ENCODE measurements around the gene TTLL3. TPM values are rescaled to one million over a fixed set of nuclear protein-coding genes. Genes with fewer than 3 reads are reported as not detected.

TTLL3 gene
- total RNA-seq, 1 experiment from 2014 or later, result 15.7 TPM

GRCh38 chr3:9794400-9794799 is 15.7 kb upstream of the TTLL3 start:
- Histone ChIP-seq H3K4me3 (ENCODE audit: low read depth in 2 of 2, low read length in 2 of 2) (no peak overlapping the region), H3K4me1 (ENCODE audit: control insufficient read depth, insufficient read depth, low read length) (peaks cover 7% of the 10 kb centered on the region), H3K36me3 (ENCODE audit: control insufficient read depth, insufficient read depth, low read length) (peaks cover 9% of the 10 kb centered on the region), H3K9me3 (ENCODE audit: control insufficient read depth, insufficient read depth, low read depth, low read length) (no peaks in the 10 kb centered on the region), H3K27me3 (ENCODE audit: control insufficient read depth, insufficient read depth, low read length) (no peaks in the 10 kb centered on the region), H3K27ac (ENCODE audit: low read length) (no peak overlapping the region)
- no peak for TF ChIP-seq TCF7L2 (IDR thresholded peaks at IDR 0.05; ENCODE audit: low read depth, low read length)
- TF ChIP-seq, protein P1, sequence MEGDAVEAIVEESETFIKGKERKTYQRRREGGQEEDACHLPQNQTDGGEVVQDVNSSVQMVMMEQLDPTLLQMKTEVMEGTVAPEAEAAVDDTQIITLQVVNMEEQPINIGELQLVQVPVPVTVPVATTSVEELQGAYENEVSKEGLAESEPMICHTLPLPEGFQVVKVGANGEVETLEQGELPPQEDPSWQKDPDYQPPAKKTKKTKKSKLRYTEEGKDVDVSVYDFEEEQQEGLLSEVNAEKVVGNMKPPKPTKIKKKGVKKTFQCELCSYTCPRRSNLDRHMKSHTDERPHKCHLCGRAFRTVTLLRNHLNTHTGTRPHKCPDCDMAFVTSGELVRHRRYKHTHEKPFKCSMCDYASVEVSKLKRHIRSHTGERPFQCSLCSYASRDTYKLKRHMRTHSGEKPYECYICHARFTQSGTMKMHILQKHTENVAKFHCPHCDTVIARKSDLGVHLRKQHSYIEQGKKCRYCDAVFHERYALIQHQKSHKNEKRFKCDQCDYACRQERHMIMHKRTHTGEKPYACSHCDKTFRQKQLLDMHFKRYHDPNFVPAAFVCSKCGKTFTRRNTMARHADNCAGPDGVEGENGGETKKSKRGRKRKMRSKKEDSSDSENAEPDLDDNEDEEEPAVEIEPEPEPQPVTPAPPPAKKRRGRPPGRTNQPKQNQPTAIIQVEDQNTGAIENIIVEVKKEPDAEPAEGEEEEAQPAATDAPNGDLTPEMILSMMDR (IDR thresholded peaks at IDR 0.05), result no peak
- CTCF ChIA-PET, result no interaction called here
- BruUV-seq (replicated peaks), result no TSS peak
- in situ Hi-C loops (cut with HindIII; ENCODE audit: low pct_unique_long_range_greater_than_20kb, low sequenced_read_pairs), result no loop called here
- intact Hi-C loops (cut with micrococcal nuclease; ENCODE audit: unreplicated experiment), result no loop called here
- POLR2A ChIA-PET, result no interaction called here
- DNase-seq (ENCODE audit: low read depth, low spot score), result no peak
- ATAC-seq, result no peak

DNA sequence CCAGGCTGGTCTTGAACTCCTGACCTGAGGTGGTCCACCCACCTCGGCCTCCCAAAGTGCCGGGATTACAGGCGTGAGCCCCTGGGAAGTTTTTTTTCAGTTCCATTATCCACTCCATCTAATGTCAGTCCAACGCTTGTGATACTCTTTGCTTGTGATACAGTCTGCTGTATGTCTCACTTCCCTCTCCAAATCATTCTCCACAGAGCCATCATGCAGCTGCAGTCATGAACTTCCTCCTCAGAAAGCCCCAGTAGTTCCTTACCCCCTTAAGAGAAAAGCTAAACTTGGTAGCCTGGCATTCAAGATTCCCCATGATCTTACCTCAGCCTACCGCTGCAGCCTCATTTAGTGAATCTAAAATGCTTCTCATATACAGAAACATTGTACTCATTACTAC is 14.9 kb upstream of the TTLL3 start:
- intact Hi-C loops (cut with micrococcal nuclease; ENCODE audit: unreplicated experiment), result no loop called here
- POLR2A ChIA-PET, result no interaction called here
- Histone ChIP-seq H3K27me3 (ENCODE audit: control insufficient read depth, insufficient read depth, low read length) (no peaks in the 10 kb centered on the region), H3K36me3 (ENCODE audit: control insufficient read depth, insufficient read depth, low read length) (peaks cover 14% of the 10 kb centered on the region), H3K9me3 (ENCODE audit: control insufficient read depth, insufficient read depth, low read depth, low read length) (no peaks in the 10 kb centered on the region), H3K4me3 (ENCODE audit: low read depth in 2 of 2, low read length in 2 of 2) (no peak overlapping the region), H3K4me1 (ENCODE audit: control insufficient read depth, insufficient read depth, low read length) (peaks cover 7% of the 10 kb centered on the region), H3K27ac (ENCODE audit: low read length) (no peak overlapping the region)
- TF ChIP-seq, protein P2, sequence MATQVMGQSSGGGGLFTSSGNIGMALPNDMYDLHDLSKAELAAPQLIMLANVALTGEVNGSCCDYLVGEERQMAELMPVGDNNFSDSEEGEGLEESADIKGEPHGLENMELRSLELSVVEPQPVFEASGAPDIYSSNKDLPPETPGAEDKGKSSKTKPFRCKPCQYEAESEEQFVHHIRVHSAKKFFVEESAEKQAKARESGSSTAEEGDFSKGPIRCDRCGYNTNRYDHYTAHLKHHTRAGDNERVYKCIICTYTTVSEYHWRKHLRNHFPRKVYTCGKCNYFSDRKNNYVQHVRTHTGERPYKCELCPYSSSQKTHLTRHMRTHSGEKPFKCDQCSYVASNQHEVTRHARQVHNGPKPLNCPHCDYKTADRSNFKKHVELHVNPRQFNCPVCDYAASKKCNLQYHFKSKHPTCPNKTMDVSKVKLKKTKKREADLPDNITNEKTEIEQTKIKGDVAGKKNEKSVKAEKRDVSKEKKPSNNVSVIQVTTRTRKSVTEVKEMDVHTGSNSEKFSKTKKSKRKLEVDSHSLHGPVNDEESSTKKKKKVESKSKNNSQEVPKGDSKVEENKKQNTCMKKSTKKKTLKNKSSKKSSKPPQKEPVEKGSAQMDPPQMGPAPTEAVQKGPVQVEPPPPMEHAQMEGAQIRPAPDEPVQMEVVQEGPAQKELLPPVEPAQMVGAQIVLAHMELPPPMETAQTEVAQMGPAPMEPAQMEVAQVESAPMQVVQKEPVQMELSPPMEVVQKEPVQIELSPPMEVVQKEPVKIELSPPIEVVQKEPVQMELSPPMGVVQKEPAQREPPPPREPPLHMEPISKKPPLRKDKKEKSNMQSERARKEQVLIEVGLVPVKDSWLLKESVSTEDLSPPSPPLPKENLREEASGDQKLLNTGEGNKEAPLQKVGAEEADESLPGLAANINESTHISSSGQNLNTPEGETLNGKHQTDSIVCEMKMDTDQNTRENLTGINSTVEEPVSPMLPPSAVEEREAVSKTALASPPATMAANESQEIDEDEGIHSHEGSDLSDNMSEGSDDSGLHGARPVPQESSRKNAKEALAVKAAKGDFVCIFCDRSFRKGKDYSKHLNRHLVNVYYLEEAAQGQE (IDR thresholded peaks at IDR 0.05; ENCODE audit: insufficient read depth in 1 of 2, low read depth in 2 of 2, low read length in 1 of 2), result no peak
- TF ChIP-seq SIN3A (IDR thresholded peaks at IDR 0.05; ENCODE audit: borderline replicate concordance, insufficient read depth, low read depth, low read length) (no peak), POLR2AphosphoS5 (IDR thresholded peaks at IDR 0.05; ENCODE audit: low read depth, low read length) (no peak)
- in situ Hi-C loops (cut with HindIII; ENCODE audit: low pct_unique_long_range_greater_than_20kb, low sequenced_read_pairs), result no loop called here
- BruUV-seq (replicated peaks), result no TSS peak
- CTCF ChIA-PET, result no interaction called here
- ATAC-seq (no peak), DNase-seq (ENCODE audit: low read depth, low spot score) (no peak)

GRCh38 chr3:9797196-9797945 is 12.7 kb upstream of the TTLL3 start:
- ChIA-PET POLR2A (interaction anchor here (0.7 kb wide), 1 partner anchor 27 kb away, joined by 13 read pairs; no protein-coding TSS in a partner anchor), CTCF (no interaction called here)
- no peak overlapping the region for H3K27ac ChIP-seq (ENCODE audit: low read length)
- no peaks in the 10 kb centered on the region for H3K9me3 ChIP-seq (ENCODE audit: control insufficient read depth, insufficient read depth, low read depth, low read length)
- intact Hi-C loops (cut with micrococcal nuclease; ENCODE audit: unreplicated experiment) (no loop called here), in situ Hi-C loops (cut with HindIII; ENCODE audit: low pct_unique_long_range_greater_than_20kb, low sequenced_read_pairs) (no loop called here)
- no TSS peak for BruUV-seq (replicated peaks)
- ATAC-seq (no peak), DNase-seq (ENCODE audit: low read depth, low spot score) (no peak)
- TF ChIP-seq POLR2AphosphoS5 (IDR thresholded peaks at IDR 0.05; ENCODE audit: low read depth, low read length) (no peak), TCF7L2 (IDR thresholded peaks at IDR 0.05; ENCODE audit: low read depth, low read length) (no peak), SIN3A (IDR thresholded peaks at IDR 0.05; ENCODE audit: borderline replicate concordance, insufficient read depth, low read depth, low read length) (no peak)
- TF ChIP-seq, protein P2 (IDR thresholded peaks at IDR 0.05; ENCODE audit: insufficient read depth in 1 of 2, low read depth in 2 of 2, low read length in 1 of 2), result no peak
- TF ChIP-seq, protein P1 (IDR thresholded peaks at IDR 0.05), result no peak
- H3K4me3 ChIP-seq (ENCODE audit: low read depth in 2 of 2, low read length in 2 of 2), result no peak overlapping the region
- no peaks in the 10 kb centered on the region for H3K27me3 ChIP-seq (ENCODE audit: control insufficient read depth, insufficient read depth, low read length)
- peaks cover 14% of the 10 kb centered on the region for H3K36me3 ChIP-seq (ENCODE audit: control insufficient read depth, insufficient read depth, low read length)
- H3K4me1 ChIP-seq (ENCODE audit: control insufficient read depth, insufficient read depth, low read length), result no peaks in the 10 kb centered on the region
